GM10266 (cell line): Measurements from ENCODE around the gene SGCB.
A peak's percentile ranks its signal among the peaks of the same experiment; 100 is the strongest.

Experiments used
- DNase-seq: peaks from one replicate; pipeline ENCODE4 v3.0.0; 2012; ENCODE audit errors: extremely low spot score
- TF ChIP-seq, protein P1 (sequence below): IDR thresholded peaks from 2 replicates; pipeline ENCODE4 v1.5.1; 2012; ENCODE audit warnings: mild to moderate bottlenecking, low read depth; ENCODE audit not compliant: control insufficient read depth, insufficient read depth; ENCODE audit errors: missing control alignments

Gene SGCB

DNA sequence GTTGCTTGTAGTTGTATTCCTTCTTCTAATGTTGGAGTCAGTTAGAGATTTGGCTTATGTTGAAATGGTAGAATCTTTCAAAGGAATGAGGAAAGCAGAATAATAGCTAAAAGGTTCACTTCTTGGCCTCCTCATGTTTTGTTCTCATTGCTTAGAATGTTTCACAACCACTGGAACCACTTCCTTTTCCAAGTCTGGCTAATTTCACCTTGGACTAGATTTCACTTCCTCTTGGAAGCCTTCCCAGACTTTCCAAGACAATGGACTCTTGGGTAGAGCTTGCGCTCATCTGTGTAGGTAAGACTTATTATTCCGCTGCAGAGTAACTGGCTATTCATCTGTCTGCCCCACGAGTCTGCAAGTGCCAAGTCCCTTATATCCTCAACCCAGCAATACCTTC is 21.3 kb upstream of the SGCB start:
- DNase-seq: no peak
- TF ChIP-seq, protein P1, sequence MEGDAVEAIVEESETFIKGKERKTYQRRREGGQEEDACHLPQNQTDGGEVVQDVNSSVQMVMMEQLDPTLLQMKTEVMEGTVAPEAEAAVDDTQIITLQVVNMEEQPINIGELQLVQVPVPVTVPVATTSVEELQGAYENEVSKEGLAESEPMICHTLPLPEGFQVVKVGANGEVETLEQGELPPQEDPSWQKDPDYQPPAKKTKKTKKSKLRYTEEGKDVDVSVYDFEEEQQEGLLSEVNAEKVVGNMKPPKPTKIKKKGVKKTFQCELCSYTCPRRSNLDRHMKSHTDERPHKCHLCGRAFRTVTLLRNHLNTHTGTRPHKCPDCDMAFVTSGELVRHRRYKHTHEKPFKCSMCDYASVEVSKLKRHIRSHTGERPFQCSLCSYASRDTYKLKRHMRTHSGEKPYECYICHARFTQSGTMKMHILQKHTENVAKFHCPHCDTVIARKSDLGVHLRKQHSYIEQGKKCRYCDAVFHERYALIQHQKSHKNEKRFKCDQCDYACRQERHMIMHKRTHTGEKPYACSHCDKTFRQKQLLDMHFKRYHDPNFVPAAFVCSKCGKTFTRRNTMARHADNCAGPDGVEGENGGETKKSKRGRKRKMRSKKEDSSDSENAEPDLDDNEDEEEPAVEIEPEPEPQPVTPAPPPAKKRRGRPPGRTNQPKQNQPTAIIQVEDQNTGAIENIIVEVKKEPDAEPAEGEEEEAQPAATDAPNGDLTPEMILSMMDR: no peak

DNA sequence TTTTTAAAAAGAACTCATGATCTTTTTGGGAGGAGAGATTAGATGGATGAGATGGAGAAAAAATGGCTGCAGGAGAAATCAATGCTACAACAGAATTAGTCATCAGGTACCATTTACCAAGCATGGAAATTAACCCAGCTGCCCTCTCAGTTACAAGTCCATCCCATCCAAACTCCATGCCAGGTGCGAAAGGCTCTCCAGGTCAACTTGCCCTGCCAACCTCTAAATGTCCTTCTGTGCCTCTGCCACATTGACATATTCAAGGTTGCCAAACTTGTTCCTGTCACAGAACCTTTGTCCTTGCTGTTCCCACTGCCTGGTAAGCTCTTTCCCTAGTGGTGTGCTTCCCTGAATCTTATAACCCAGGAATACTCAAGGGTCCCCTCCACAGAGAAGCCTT is 20.2 kb upstream of the SGCB start:
- TF ChIP-seq, protein P1: no peak
- DNase-seq: no peak

DNA sequence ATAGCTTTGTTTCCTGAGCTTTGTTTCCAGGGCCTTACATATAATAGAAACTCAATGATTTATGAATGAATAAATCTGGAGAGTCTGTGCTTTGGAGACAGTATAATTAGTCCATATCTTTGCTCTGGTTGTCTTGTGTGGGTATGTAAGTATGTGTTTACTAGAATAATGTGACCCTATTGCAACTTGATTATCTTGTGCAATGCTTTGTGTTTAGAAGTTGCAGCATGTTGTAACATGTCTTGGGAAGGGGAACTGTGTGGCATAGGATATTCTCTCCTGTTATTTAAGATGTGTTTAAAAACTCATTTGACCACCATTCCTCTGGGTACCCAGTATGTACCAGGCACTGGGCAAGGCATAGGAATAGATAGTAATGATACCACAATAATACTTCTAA is 19.1 kb upstream of the SGCB start:
- no peak for DNase-seq
- TF ChIP-seq, protein P1: no peak

DNA sequence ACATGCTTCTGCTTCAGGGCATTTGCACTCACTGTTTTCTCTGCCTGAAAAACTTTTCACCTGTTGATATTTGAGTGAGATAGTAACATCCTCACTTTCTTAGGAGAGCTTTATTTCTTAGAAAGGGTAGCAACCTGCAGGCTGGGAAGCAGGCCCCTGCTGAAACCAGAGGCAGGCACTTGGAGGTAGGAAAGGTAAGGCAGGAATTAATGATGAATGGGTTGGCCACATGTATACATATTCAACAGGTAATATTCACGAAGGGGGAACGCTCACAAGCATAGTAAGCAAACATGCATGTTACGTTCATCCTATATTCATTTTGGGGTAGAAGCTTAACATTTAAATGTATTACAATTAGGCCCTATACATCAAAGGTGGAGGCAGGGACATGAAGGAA is 16.2 kb upstream of the SGCB start:
- no peak for DNase-seq
- TF ChIP-seq, protein P1: no peak

DNA sequence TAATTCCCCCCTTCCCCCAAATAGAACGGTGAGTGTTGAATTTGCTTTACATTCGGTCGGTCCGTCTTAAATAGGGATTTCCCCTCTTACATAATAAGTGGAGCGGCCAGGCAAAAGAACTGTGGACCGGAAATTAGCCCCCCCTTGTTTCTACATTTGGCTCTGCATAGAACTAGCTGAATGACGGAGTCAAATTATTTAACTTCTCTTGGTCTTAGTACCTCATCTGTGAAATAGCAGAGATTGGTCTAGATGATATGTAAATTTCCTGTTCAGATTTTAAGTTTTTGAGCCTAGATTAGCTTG is 14.3 kb upstream of the SGCB start:
- peak; percentile 67 for DNase-seq
- TF ChIP-seq, protein P1: no peak

DNA sequence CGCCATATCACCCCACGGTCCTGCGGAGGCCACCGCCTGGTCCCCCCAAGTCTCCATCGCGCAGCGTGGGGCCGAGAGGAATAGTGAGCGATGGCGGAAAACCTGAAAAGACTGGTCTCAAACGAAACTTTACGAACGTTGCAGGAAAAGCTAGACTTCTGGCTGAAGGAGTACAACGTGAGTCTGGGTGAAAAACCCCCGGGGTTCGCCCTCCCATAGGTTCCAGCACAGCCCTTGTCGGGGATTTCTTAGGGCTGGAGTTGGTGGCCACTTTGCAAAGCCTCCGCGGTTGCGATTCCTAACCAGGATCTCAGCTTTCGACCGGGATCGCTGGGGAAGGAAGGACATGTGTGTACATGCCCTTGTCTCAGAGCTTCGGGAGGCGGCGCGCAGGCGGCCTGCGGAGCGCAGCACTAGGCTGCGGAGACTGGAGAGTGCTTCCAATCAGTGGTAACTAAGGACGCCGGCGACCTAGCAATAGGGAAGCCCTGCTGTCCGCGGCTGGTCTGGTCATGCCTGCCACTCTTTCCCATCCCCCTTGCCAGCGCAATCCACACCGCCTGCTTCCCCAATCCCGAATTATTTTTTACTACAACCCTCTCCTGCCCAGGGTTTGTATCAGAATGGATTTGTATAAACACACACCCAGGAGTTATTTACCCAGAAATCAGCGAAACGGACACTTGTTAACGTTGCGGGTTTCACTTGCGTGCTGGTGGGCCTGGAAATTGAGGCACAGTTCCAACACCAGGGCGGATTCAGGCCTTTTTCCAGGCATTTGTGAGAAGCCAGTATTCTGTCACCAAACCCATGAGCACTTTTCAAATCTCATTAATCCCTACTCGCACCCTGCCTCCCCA is 13.7 kb upstream of the SGCB start:
- TF ChIP-seq, protein P1: peak; percentile 11
- peak; percentile 66 for DNase-seq

DNA sequence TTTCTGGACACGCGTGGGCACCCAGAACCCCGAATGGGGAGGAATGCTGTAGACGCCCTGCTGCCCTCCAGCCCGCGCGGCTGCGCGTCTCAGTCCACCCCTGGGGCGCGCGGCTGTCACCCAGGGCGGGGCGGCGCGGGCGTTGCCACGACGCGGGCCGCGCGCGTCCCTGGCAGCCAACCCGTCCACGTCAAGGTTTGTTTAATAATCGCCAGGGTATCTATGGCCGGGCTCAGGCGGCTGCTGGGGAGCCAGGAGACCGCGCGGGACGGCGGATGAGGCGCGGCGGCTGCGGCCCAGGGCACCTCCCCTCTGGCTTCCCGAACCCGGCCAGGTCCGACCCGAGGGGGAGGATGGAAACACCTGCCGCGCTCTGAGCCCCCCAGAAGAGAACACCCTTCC is 13.1 kb upstream of the SGCB start, which contains the start of gene SPATA18:
SPATA18 (plus strand) TSS at position 92 of the 402 bp plus-strand sequence. CDS start 401 bp downstream, outside the sequence.
- TF ChIP-seq, protein P1: no peak
- DNase-seq: peak; percentile 34
